Activated naive CD4-positive, alpha-beta T cell treated with anti-CD3 and anti-CD28 coated beads for 36 hours (primary cell): Measurements from ENCODE around the gene PNMA8C. TPM values are rescaled to one million over a fixed set of nuclear protein-coding genes. Genes with fewer than 3 reads are reported as not detected.

Experiments
- CTCF ChIA-PET: fragments of 350-600 bp; sonication (Branson Sonifier 250); formaldehyde crosslinking; loops from one replicate; lab custom pipeline; 2021; ENCODE audit warnings: antibody characterized with exemption; lab: Charles Lee
- DNase-seq: peaks from one replicate; pipeline ENCODE4 v3.0.0-alpha.2; 2020
- H3K27ac Mint-ChIP-seq: one replicate; pipeline ENCODE4 v1.8.0; 2021; ENCODE audit warnings: mild to moderate bottlenecking, mixed read lengths
- H3K27me3 Mint-ChIP-seq: one replicate; pipeline ENCODE4 v1.8.0; 2021; ENCODE audit warnings: low read depth, mixed read lengths
- H3K36me3 Mint-ChIP-seq: one replicate; pipeline ENCODE4 v1.8.0; 2021; ENCODE audit warnings: low read depth, mixed read lengths
- H3K4me1 Mint-ChIP-seq: one replicate; pipeline ENCODE4 v1.8.0; 2021; ENCODE audit warnings: low read depth, mixed read lengths
- H3K4me3 Mint-ChIP-seq: one replicate; pipeline ENCODE4 v1.8.0; 2021; ENCODE audit warnings: mild to moderate bottlenecking, moderate library complexity, mixed read lengths
- H3K9me3 Mint-ChIP-seq: one replicate; pipeline ENCODE4 v1.8.0; 2021; ENCODE audit warnings: mixed read lengths
- intact Hi-C: fragments of 100-400 bp; cut with micrococcal nuclease; formaldehyde crosslinking; loops from one replicate; pipeline ENCODE4 v1.15.1; 2023
- total RNA-seq, 2 experiments: library from RNA; stranded (reverse); gene quantifications; one replicate each; pipeline ENCODE4 v1.2.3, GENCODE V29; 2021

PNMA8C gene
- total RNA-seq, 2 experiments from 2014 or later, result not detected

GRCh38 chr19:46460981-46461380 is 32.2 kb upstream of the PNMA8C start:
- no peak overlapping the region for H3K4me3 Mint-ChIP-seq

GRCh38 chr19:46460055-46460454 is 31.3 kb upstream of the PNMA8C start:
- intact Hi-C loops, result no loop called here
- CTCF ChIA-PET, result no interaction called here
- Mint-ChIP-seq H3K4me3 (no peak overlapping the region), H3K27ac (no peak overlapping the region), H3K4me1 (no peaks in the 10 kb centered on the region), H3K36me3 (no peaks in the 10 kb centered on the region), H3K27me3 (peaks cover 9% of the 10 kb centered on the region), H3K9me3 (no peaks in the 10 kb centered on the region)
- DNase-seq, result no peak

More at GRCh38 chr19:46460981-46461380, 32.2 kb upstream of the PNMA8C start:
- no peak for DNase-seq
- H3K27ac Mint-ChIP-seq, result no peak overlapping the region
- no peaks in the 10 kb centered on the region for H3K36me3 Mint-ChIP-seq
- H3K9me3 Mint-ChIP-seq, result no peaks in the 10 kb centered on the region
- H3K27me3 Mint-ChIP-seq, result peaks cover 9% of the 10 kb centered on the region
- CTCF ChIA-PET, result no interaction called here
- intact Hi-C loops, result no loop called here
- no peaks in the 10 kb centered on the region for H3K4me1 Mint-ChIP-seq

- CTCF ChIA-PET, result interaction anchor here (0.6 to 1.2 kb wide), 2 partner anchors 55 to 239 kb away, joined by 3 read pairs; no protein-coding TSS in a partner anchor
- H3K27ac Mint-ChIP-seq, result no peak overlapping the region
- no peaks in the 10 kb centered on the region for H3K4me1 Mint-ChIP-seq
- DNase-seq, result no peak
- H3K4me3 Mint-ChIP-seq, result no peak overlapping the region
- intact Hi-C loops, result no loop called here
- H3K9me3 Mint-ChIP-seq, result no peaks in the 10 kb centered on the region
- H3K27me3 Mint-ChIP-seq, result peaks cover 9% of the 10 kb centered on the region
- H3K36me3 Mint-ChIP-seq, result no peaks in the 10 kb centered on the region
Observed at GRCh38 chr19:46456930-46457329, 28.2 kb upstream of the PNMA8C start.

- Mint-ChIP-seq H3K4me3 (no peak overlapping the region), H3K4me1 (no peaks in the 10 kb centered on the region), H3K27ac (no peak overlapping the region), H3K36me3 (no peaks in the 10 kb centered on the region), H3K9me3 (peaks cover 7% of the 10 kb centered on the region), H3K27me3 (peaks cover 9% of the 10 kb centered on the region)
- DNase-seq, result no peak
- CTCF ChIA-PET, result no interaction called here
- intact Hi-C loops, result no loop called here
Observed at GRCh38 chr19:46454244-46454643, 25.5 kb upstream of the PNMA8C start.

- no peak for DNase-seq
- Mint-ChIP-seq H3K27ac (no peak overlapping the region), H3K36me3 (no peaks in the 10 kb centered on the region), H3K4me1 (no peaks in the 10 kb centered on the region), H3K9me3 (peaks cover 8% of the 10 kb centered on the region), H3K4me3 (no peak overlapping the region), H3K27me3 (peaks cover 9% of the 10 kb centered on the region)
- intact Hi-C loops, result no loop called here
- CTCF ChIA-PET, result no interaction called here
Observed at GRCh38 chr19:46453661-46454060, 24.9 kb upstream of the PNMA8C start.

GRCh38 chr19:46452186-46452585 is 23.4 kb upstream of the PNMA8C start:
- no peak overlapping the region for H3K4me3 Mint-ChIP-seq
- H3K27ac Mint-ChIP-seq, result no peak overlapping the region
- peaks cover 6% of the 10 kb centered on the region for H3K27me3 Mint-ChIP-seq
- no peaks in the 10 kb centered on the region for H3K4me1 Mint-ChIP-seq
- CTCF ChIA-PET, result interaction anchor here (1.1 kb wide), 1 partner anchor 16 kb away, joined by 5 read pairs; no protein-coding TSS in a partner anchor
- intact Hi-C loops, result no loop called here
- H3K36me3 Mint-ChIP-seq, result no peaks in the 10 kb centered on the region
- peaks cover 8% of the 10 kb centered on the region for H3K9me3 Mint-ChIP-seq
- no peak for DNase-seq

GRCh38 chr19:46451352-46451751 is 22.6 kb upstream of the PNMA8C start:
- intact Hi-C loops, result no loop called here
- DNase-seq, result no peak
- no peak overlapping the region for H3K4me3 Mint-ChIP-seq
- H3K27me3 Mint-ChIP-seq, result peaks cover 3% of the 10 kb centered on the region
- CTCF ChIA-PET, result interaction anchor here (0.6 to 1.1 kb wide), 2 partner anchors 15 to 33 kb away, joined by 3 to 5 read pairs; no protein-coding TSS in a partner anchor
- H3K4me1 Mint-ChIP-seq, result no peaks in the 10 kb centered on the region
- no peaks in the 10 kb centered on the region for H3K36me3 Mint-ChIP-seq
- H3K9me3 Mint-ChIP-seq, result peaks cover 8% of the 10 kb centered on the region
- no peak overlapping the region for H3K27ac Mint-ChIP-seq

GRCh38 chr19:46450737-46451136 is 22.0 kb upstream of the PNMA8C start:
- H3K4me3 Mint-ChIP-seq, result no peak overlapping the region
- DNase-seq, result no peak
- no peak overlapping the region for H3K27ac Mint-ChIP-seq
- H3K36me3 Mint-ChIP-seq, result no peaks in the 10 kb centered on the region
- H3K4me1 Mint-ChIP-seq, result no peaks in the 10 kb centered on the region
- CTCF ChIA-PET, result no interaction called here
- H3K27me3 Mint-ChIP-seq, result no peaks in the 10 kb centered on the region
- intact Hi-C loops, result no loop called here
- peaks cover 8% of the 10 kb centered on the region for H3K9me3 Mint-ChIP-seq

GRCh38 chr19:46449228-46449627 is 20.5 kb upstream of the PNMA8C start:
- H3K27me3 Mint-ChIP-seq, result no peaks in the 10 kb centered on the region
- H3K36me3 Mint-ChIP-seq, result no peaks in the 10 kb centered on the region
- H3K4me1 Mint-ChIP-seq, result no peaks in the 10 kb centered on the region
- CTCF ChIA-PET, result no interaction called here
- no peak overlapping the region for H3K27ac Mint-ChIP-seq
- no peak overlapping the region for H3K4me3 Mint-ChIP-seq
- H3K9me3 Mint-ChIP-seq, result peaks cover 8% of the 10 kb centered on the region
- intact Hi-C loops, result no loop called here
- no peak for DNase-seq

- intact Hi-C loops, result no loop called here
- Mint-ChIP-seq H3K4me1 (no peaks in the 10 kb centered on the region), H3K27ac (no peak overlapping the region), H3K9me3 (peaks cover 8% of the 10 kb centered on the region), H3K27me3 (no peaks in the 10 kb centered on the region), H3K4me3 (no peak overlapping the region), H3K36me3 (no peaks in the 10 kb centered on the region)
- CTCF ChIA-PET, result no interaction called here
- DNase-seq, result no peak
Observed at GRCh38 chr19:46448601-46449000, 19.9 kb upstream of the PNMA8C start.

- Mint-ChIP-seq H3K4me1 (peaks cover 3% of the 10 kb centered on the region), H3K4me3 (no peak overlapping the region), H3K27me3 (no peaks in the 10 kb centered on the region), H3K27ac (no peak overlapping the region), H3K9me3 (peaks cover 8% of the 10 kb centered on the region), H3K36me3 (no peaks in the 10 kb centered on the region)
- DNase-seq, result no peak
- intact Hi-C loops, result no loop called here
- CTCF ChIA-PET, result no interaction called here
Observed at GRCh38 chr19:46447824-46448223, 19.1 kb upstream of the PNMA8C start.

- H3K4me1 Mint-ChIP-seq, result peaks cover 3% of the 10 kb centered on the region
- H3K27me3 Mint-ChIP-seq, result no peaks in the 10 kb centered on the region
- intact Hi-C loops, result no loop called here
- peaks cover 8% of the 10 kb centered on the region for H3K9me3 Mint-ChIP-seq
- DNase-seq, result no peak
- H3K27ac Mint-ChIP-seq, result no peak overlapping the region
- H3K36me3 Mint-ChIP-seq, result no peaks in the 10 kb centered on the region
- CTCF ChIA-PET, result no interaction called here
- no peak overlapping the region for H3K4me3 Mint-ChIP-seq
Observed at GRCh38 chr19:46447006-46447405, 18.3 kb upstream of the PNMA8C start.

GRCh38 chr19:46446021-46446420 is 17.3 kb upstream of the PNMA8C start:
- Mint-ChIP-seq H3K4me1 (peaks cover 3% of the 10 kb centered on the region), H3K4me3 (no peak overlapping the region), H3K36me3 (no peaks in the 10 kb centered on the region), H3K9me3 (peaks cover 8% of the 10 kb centered on the region), H3K27me3 (no peaks in the 10 kb centered on the region), H3K27ac (no peak overlapping the region)
- intact Hi-C loops, result no loop called here
- no peak for DNase-seq
- CTCF ChIA-PET, result no interaction called here
